A549 (cell line): ENCODE results near the gene ITGA11.

Source experiments
- CTCF ChIP-seq: fragments of >200 bp; sonication (Bioruptor Twin); formaldehyde crosslinking; IDR thresholded peaks from 3 replicates; pipeline ENCODE4 v1.5.1; 2016
- HOXB13 ChIP-seq: fragments of 250-450 bp; sonication (Bioruptor Pico); IDR thresholded peaks from 2 replicates; pipeline ENCODE4 v1.5.0; 2020; ENCODE audit warnings: low read depth, mild to moderate bottlenecking, moderate library complexity
- MAX ChIP-seq: IDR thresholded peaks from 2 replicates; pipeline ENCODE4 v1.6.1; 2012

- no peak for TF ChIP-seq HOXB13 (CRISPR knock-in tag)
- TF ChIP-seq MAX = no peak
- TF ChIP-seq CTCF = no peak
These were observed 96.7 kb downstream of the ITGA11 start for GRCh38 chr15:68335251-68335650.
